ENCODE measurements around the gene ZNF397.

DNA sequence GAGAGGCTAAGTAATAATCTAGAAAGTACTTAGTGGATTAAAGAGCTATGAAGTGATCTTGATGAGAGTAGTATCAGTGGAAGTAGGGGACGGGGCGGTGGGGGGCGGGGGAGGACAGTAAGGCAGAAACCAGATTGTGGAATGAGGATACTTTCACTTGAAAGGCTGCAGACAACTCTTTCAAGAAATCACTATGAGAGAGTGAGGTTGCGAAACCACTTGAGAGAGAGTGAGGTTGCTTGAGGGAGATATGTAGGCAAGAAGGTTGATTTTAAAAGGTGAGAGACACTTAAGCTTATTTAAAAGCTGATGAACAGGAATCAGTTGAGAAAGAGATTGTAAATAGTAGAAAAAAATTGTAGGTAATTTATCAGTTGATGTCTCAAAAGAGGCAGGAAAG lies 3.8 kb downstream of the ZNF397 start:
- TF ChIP-seq CTCF (IDR thresholded peaks at IDR 0.05) (no peak), EP300 (IDR thresholded peaks at IDR 0.05) (no peak), POLR2A (IDR thresholded peaks at IDR 0.05) (no peak)
